AG04450 (cell line): ENCODE measurements around the gene HYKK. TPM values are rescaled to one million over a fixed set of nuclear protein-coding genes. Genes with fewer than 3 reads are reported as not detected.

Source experiments
- CTCF ChIA-PET: fragments of 300-600, 350-600 bp; formaldehyde crosslinking; extraction: SDS; loops from one replicate; lab custom pipeline; 2022; ENCODE audit warnings: antibody characterized with exemption, inconsistent platforms; lab: Charles Lee
- POLR2A ChIA-PET: fragments of 350-600 bp; formaldehyde crosslinking; extraction: SDS; loops from one replicate; lab custom pipeline; 2021; ENCODE audit warnings: antibody characterized with exemption, inconsistent platforms; lab: Yijun Ruan, JAX
- DNase-seq: peaks from one replicate; pipeline ENCODE4 v3.0.0-alpha.2; 2011; ENCODE audit warnings: low read depth, low spot score
- H3K27ac ChIP-seq: one replicate; pipeline ENCODE4 v1.5.1; 2012; ENCODE audit warnings: low read depth, low read length, control low read depth
- H3K27me3 ChIP-seq: one replicate; pipeline ENCODE4 v1.6.0; 2012; ENCODE audit warnings: low read length; ENCODE audit not compliant: control insufficient read depth, insufficient read depth
- H3K4me3 ChIP-seq: 2 replicates; pipeline ENCODE4 v1.5.1; 2011; ENCODE audit warnings: mild to moderate bottlenecking, low read depth, low read length, control low read depth
- H3K9me3 ChIP-seq: 2 replicates; pipeline ENCODE4 v1.5.1; 2012; ENCODE audit warnings: low read length; ENCODE audit not compliant: control insufficient read depth, insufficient read depth
- CTCF ChIP-seq: IDR thresholded peaks from 2 replicates; pipeline ENCODE4 v1.5.1; 2011; ENCODE audit warnings: low read depth, low read length, control low read depth, inconsistent platforms
- polyA plus RNA-seq: library from polyadenylated mRNA; depleted of rRNA; stranded (reverse); fragments of >200 nt; gene quantifications from 2 replicates; pipeline ENCODE4 v1.2.3, GENCODE V29; 2011; rRNA removed

The HYKK gene
- polyA plus RNA-seq, 1 experiment: 3.6 TPM

GRCh38 chr15:78574944-78575343 lies 67.6 kb downstream of the HYKK start:
- no peak overlapping the region for H3K4me3 ChIP-seq
- ChIA-PET POLR2A (no interaction called here), CTCF (no interaction called here)
- DNase-seq: no peak
- no peaks in the 10 kb centered on the region for H3K9me3 ChIP-seq
- no peak for TF ChIP-seq CTCF
- H3K27me3 ChIP-seq: no peaks in the 10 kb centered on the region
- H3K27ac ChIP-seq: no peak overlapping the region

Other genes with a start within 250 kb of the HYKK start
- gene DNAJA4, start 243.0 kb upstream of the HYKK start, polyA plus RNA-seq: 2.1 and 2.5 TPM in 2 replicates
- gene SKIC8, start 208.0 kb upstream of the HYKK start, polyA plus RNA-seq: 78.1 and 92.0 TPM in 2 replicates
- gene CRABP1, start 167.2 kb upstream of the HYKK start, polyA plus RNA-seq: not detected in 2 replicates
- 21.5 and 30.4 TPM in 2 replicates for gene IREB2, start 69.4 kb upstream of the HYKK start, polyA plus RNA-seq
- gene PSMA4, start 32.9 kb downstream of the HYKK start, polyA plus RNA-seq: 270 and 395 TPM in 2 replicates
- gene CHRNA5, start 57.9 kb downstream of the HYKK start, polyA plus RNA-seq: 4.3 and 5.2 TPM in 2 replicates
- not detected in 2 replicates for gene CHRNA3, start 113.4 kb downstream of the HYKK start, polyA plus RNA-seq
- gene CHRNB4, start 133.6 kb downstream of the HYKK start, polyA plus RNA-seq: not detected in 2 replicates